Mesendoderm (in vitro differentiated cells): Measurements from ENCODE around the gene KITLG.
"Not testable (repeated sequence)": the region's sequence is repeated elsewhere in the genome, so short reads cannot be mapped to it uniquely, and the experiment has no call there.

Experiments used
- DNase-seq: peaks from one replicate; pipeline ENCODE4 v3.0.0; 2013
- H2AK5ac ChIP-seq: 2 replicates; pipeline ENCODE4 v1.6.1; 2013; ENCODE audit warnings: low read length, inconsistent platforms
- H2BK120ac ChIP-seq: 2 replicates; pipeline ENCODE4 v1.6.1; 2013; ENCODE audit warnings: low read depth, mild to moderate bottlenecking, low read length, moderate library complexity, mixed read lengths
- H2BK15ac ChIP-seq: replicated peaks from 2 replicates; pipeline ENCODE4 v1.6.1; 2013; ENCODE audit warnings: low read depth, mild to moderate bottlenecking, moderate library complexity
- H2BK5ac ChIP-seq: 2 replicates; pipeline ENCODE4 v1.6.1; 2013; ENCODE audit warnings: low read length, inconsistent platforms
- H3K18ac ChIP-seq: 2 replicates; pipeline ENCODE4 v1.6.1; 2013; ENCODE audit warnings: mild to moderate bottlenecking, low read length, mixed read lengths
- H3K23ac ChIP-seq: one replicate; pipeline ENCODE4 v1.6.1; 2013; ENCODE audit warnings: low read length
- H3K27ac ChIP-seq: 2 replicates; pipeline ENCODE4 v1.5.1; 2013; ENCODE audit warnings: low read depth, mild to moderate bottlenecking, inconsistent platforms, low read length, moderate library complexity
- H3K27me3 ChIP-seq: 2 replicates; pipeline ENCODE4 v1.6.1; 2013; ENCODE audit warnings: low read length, control low read depth, mild to moderate bottlenecking, inconsistent platforms; ENCODE audit not compliant: insufficient read depth, poor library complexity
- H3K36me3 ChIP-seq: 2 replicates; pipeline ENCODE4 v1.6.1; 2013; ENCODE audit warnings: low read length, inconsistent platforms; ENCODE audit not compliant: control insufficient read depth, insufficient read depth
- H3K4ac ChIP-seq: one replicate; pipeline ENCODE4 v1.6.1; 2013; ENCODE audit warnings: low read depth, mild to moderate bottlenecking, low read length, moderate library complexity
- H3K4me1 ChIP-seq: 2 replicates; pipeline ENCODE4 v1.6.1; 2013; ENCODE audit warnings: low read depth, low read length, inconsistent platforms; ENCODE audit not compliant: control insufficient read depth
- H3K4me2 ChIP-seq: 2 replicates; pipeline ENCODE4 v1.6.1; 2013; ENCODE audit warnings: low read length
- H3K4me3 ChIP-seq: 2 replicates; pipeline ENCODE4 v1.5.1; 2013; ENCODE audit warnings: mild to moderate bottlenecking, low read length
- H3K56ac ChIP-seq: one replicate; pipeline ENCODE4 v1.6.1; 2013; ENCODE audit warnings: low read length
- H3K79me1 ChIP-seq: 2 replicates; pipeline ENCODE4 v1.6.1; 2013; ENCODE audit warnings: low read length, inconsistent platforms
- H3K79me2 ChIP-seq: 2 replicates; pipeline ENCODE4 v1.6.1; 2013; ENCODE audit warnings: mild to moderate bottlenecking, low read length; ENCODE audit not compliant: control insufficient read depth, insufficient read depth
- H3K9ac ChIP-seq: 2 replicates; pipeline ENCODE4 v1.6.1; 2013; ENCODE audit warnings: low read length, inconsistent platforms
- H4K5ac ChIP-seq: one replicate; pipeline ENCODE4 v1.6.1; 2013; ENCODE audit warnings: low read length
- H4K8ac ChIP-seq: one replicate; pipeline ENCODE4 v1.6.1; 2013; ENCODE audit warnings: low read depth, mild to moderate bottlenecking, control low read depth, low read length, moderate library complexity
- WGBS: extraction: QIAGEN DNeasy Blood & Tissue Kit; methylation state at CpG from one replicate; pipeline ENCODE4 v1.1.7; 2013; ENCODE audit warnings: low lambda C conversion rate, missing lambda C conversion rate; ENCODE audit not compliant: insufficient coverage; ENCODE audit errors: extremely low coverage; 5-methylcytosine and 5-hydroxymethylcytosine counted together

Gene KITLG

GRCh38 chr12:88507851-88508250, 72.4 kb downstream of the KITLG start:
- H2BK5ac ChIP-seq, H3K18ac ChIP-seq, H2BK15ac ChIP-seq, H3K9ac ChIP-seq, H3K23ac ChIP-seq, H2AK5ac ChIP-seq, H3K4me3 ChIP-seq, H3K79me2 ChIP-seq, H3K4me2 ChIP-seq, H2BK120ac ChIP-seq, H3K27me3 ChIP-seq, H4K8ac ChIP-seq, H4K5ac ChIP-seq, H3K27ac ChIP-seq, H3K79me1 ChIP-seq, DNase-seq, H3K36me3 ChIP-seq, H3K4me1 ChIP-seq, H3K56ac ChIP-seq, H3K4ac ChIP-seq: not testable (repeated sequence)
- no CpG with 5 or more reads among the region's 12 CpGs for WGBS

- Histone ChIP-seq H2BK15ac (no peak overlapping the region), H2AK5ac (no peak overlapping the region)
- WGBS, result no CpG with 5 or more reads among the region's 1 CpG
Measured at GRCh38 chr12:88507270-88507669, 73.0 kb downstream of the KITLG start.

DNA sequence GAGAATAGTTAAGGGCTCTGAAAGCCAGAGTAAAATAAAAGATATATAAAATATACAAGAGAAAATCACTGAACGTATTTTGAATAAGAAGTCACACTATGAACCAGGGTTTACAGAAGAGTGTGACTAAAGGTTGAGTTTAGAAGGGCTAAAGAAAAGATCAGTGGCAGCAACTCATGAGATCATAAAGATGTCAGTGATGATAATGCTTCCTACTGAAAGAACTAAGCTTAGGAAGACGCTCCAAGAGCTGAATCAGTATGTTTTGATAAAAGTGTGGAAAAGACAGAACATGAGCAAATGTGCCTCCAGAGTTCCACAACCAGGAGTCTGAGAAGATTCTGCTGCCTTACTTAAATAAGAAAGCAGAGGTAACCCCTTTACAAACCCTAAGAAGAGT, 74.6 kb downstream of the KITLG start:
- no peak overlapping the region for H3K56ac ChIP-seq
- no peak overlapping the region for H3K9ac ChIP-seq
- no peak overlapping the region for H3K4me2 ChIP-seq
- H2BK15ac ChIP-seq, result no peak overlapping the region
- no peak overlapping the region for H3K4me3 ChIP-seq
- no peaks in the 10 kb centered on the region for H3K79me1 ChIP-seq
- no peak overlapping the region for H4K5ac ChIP-seq
- no peak overlapping the region for H3K23ac ChIP-seq
- no peaks in the 10 kb centered on the region for H3K36me3 ChIP-seq
- H3K79me2 ChIP-seq, result no peaks in the 10 kb centered on the region
- no peak overlapping the region for H4K8ac ChIP-seq
- H3K27me3 ChIP-seq, result no peaks in the 10 kb centered on the region
- H3K4ac ChIP-seq, result no peak overlapping the region
- WGBS, result no CpG with 5 or more reads among the region's 2 CpGs
- H3K27ac ChIP-seq, result no peak overlapping the region
- DNase-seq, result no peak
- no peaks in the 10 kb centered on the region for H3K4me1 ChIP-seq
- no peak overlapping the region for H2AK5ac ChIP-seq
- H3K18ac ChIP-seq, result no peak overlapping the region
- no peak overlapping the region for H2BK5ac ChIP-seq
- H2BK120ac ChIP-seq, result no peak overlapping the region

More at GRCh38 chr12:88507270-88507669, 73.0 kb downstream of the KITLG start:
- no peak overlapping the region for H3K27ac ChIP-seq
- no peak overlapping the region for H3K56ac ChIP-seq
- H3K23ac ChIP-seq, result no peak overlapping the region
- no peak for DNase-seq
- H4K5ac ChIP-seq, result no peak overlapping the region
- no peaks in the 10 kb centered on the region for H3K27me3 ChIP-seq
- H2BK5ac ChIP-seq, result no peak overlapping the region
- H3K4me1 ChIP-seq, result no peaks in the 10 kb centered on the region
- H3K4me2 ChIP-seq, result no peak overlapping the region
- no peaks in the 10 kb centered on the region for H3K36me3 ChIP-seq
- H3K79me2 ChIP-seq, result no peaks in the 10 kb centered on the region
- H4K8ac ChIP-seq, result no peak overlapping the region
- no peak overlapping the region for H3K4me3 ChIP-seq
- no peaks in the 10 kb centered on the region for H3K79me1 ChIP-seq
- H2BK120ac ChIP-seq, result no peak overlapping the region
- H3K9ac ChIP-seq, result no peak overlapping the region
- H3K18ac ChIP-seq, result no peak overlapping the region
- H3K4ac ChIP-seq, result no peak overlapping the region

DNA sequence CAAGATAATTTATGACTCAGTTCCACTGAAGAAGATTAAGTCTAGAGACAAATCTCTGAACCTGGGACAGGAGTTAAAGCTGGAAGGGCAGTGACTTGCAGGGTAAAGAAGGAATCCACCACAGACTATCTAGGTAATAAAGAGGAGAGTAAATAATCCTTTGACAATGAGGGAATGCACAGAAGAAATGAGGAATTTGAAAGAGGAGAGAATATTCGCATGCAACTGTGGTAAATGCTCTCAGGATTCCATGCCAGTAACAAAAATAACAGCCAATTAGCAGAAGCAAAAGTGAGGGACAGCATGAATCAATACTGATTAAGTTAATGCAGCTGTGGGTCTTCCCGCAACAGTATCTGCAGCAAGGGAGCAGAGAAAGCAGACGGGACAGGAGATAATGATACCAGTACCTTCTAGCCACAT, 77.0 kb downstream of the KITLG start:
- H4K5ac ChIP-seq, result no peak overlapping the region
- no peaks in the 10 kb centered on the region for H3K36me3 ChIP-seq
- no peak overlapping the region for H3K4ac ChIP-seq
- H2BK15ac ChIP-seq, result no peak overlapping the region
- no peak overlapping the region for H3K56ac ChIP-seq
- no peak overlapping the region for H2BK120ac ChIP-seq
- no peak overlapping the region for H3K23ac ChIP-seq
- H2BK5ac ChIP-seq, result no peak overlapping the region
- H3K27me3 ChIP-seq, result no peaks in the 10 kb centered on the region
- H3K4me3 ChIP-seq, result no peak overlapping the region
- peak; percentile 10 for DNase-seq
- no CpG with 5 or more reads among the region's 3 CpGs for WGBS
- no peak overlapping the region for H3K9ac ChIP-seq
- no peaks in the 10 kb centered on the region for H3K4me1 ChIP-seq
- no peak overlapping the region for H3K4me2 ChIP-seq
- no peak overlapping the region for H3K27ac ChIP-seq
- H2AK5ac ChIP-seq, result no peak overlapping the region
- H3K79me2 ChIP-seq, result no peaks in the 10 kb centered on the region
- no peak overlapping the region for H4K8ac ChIP-seq
- no peaks in the 10 kb centered on the region for H3K79me1 ChIP-seq
- H3K18ac ChIP-seq, result no peak overlapping the region

GRCh38 chr12:88501972-88502938, 78.0 kb downstream of the KITLG start:
- Histone ChIP-seq H3K4ac (no peak overlapping the region), H3K36me3 (no peaks in the 10 kb centered on the region), H3K18ac (no peak overlapping the region), H3K27me3 (no peaks in the 10 kb centered on the region), H2BK120ac (no peak overlapping the region), H4K5ac (no peak overlapping the region), H3K4me1 (no peaks in the 10 kb centered on the region), H3K4me3 (no peak overlapping the region), H2BK15ac (no peak overlapping the region), H3K23ac (no peak overlapping the region), H4K8ac (no peak overlapping the region), H3K56ac (no peak overlapping the region), H3K79me1 (no peaks in the 10 kb centered on the region), H3K9ac (no peak overlapping the region), H3K4me2 (no peak overlapping the region), H2AK5ac (no peak overlapping the region), H3K79me2 (no peaks in the 10 kb centered on the region), H2BK5ac (no peak overlapping the region), H3K27ac (no peak overlapping the region)
- no peak for DNase-seq
- WGBS, result no CpG with 5 or more reads among the region's 5 CpGs
